ENCODE data around the gene GSG1L. TPM values are rescaled to one million over a fixed set of nuclear protein-coding genes. Genes with fewer than 3 reads are reported as not detected.

Gene GSG1L
- total RNA-seq, 1 donor: not detected

- H3K36me3 ChIP-seq (ENCODE audit: insufficient read depth, low read length): no peaks in the 10 kb centered on the region
- H3K27me3 ChIP-seq (ENCODE audit: insufficient read depth, low read length): peaks cover 13% of the 10 kb centered on the region
- no peaks in the 10 kb centered on the region for H3K79me2 ChIP-seq (ENCODE audit: insufficient read depth, low read length)
- no peak overlapping the region for H3K4me2 ChIP-seq (ENCODE audit: insufficient read depth, low read length)
- no peak overlapping the region for H2AFZ ChIP-seq (ENCODE audit: low read length)
- H3K4me3 ChIP-seq (ENCODE audit: insufficient read depth, low read length): no peak overlapping the region
- DNase-seq (ENCODE audit: insufficient read length, low spot score, missing footprints): no peak
- no peaks in the 10 kb centered on the region for H4K20me1 ChIP-seq (ENCODE audit: insufficient read depth, low read length)
- H3K27ac ChIP-seq (ENCODE audit: low read depth, low read length): no peak overlapping the region
- no peaks in the 10 kb centered on the region for H3K9me3 ChIP-seq (ENCODE audit: low read depth, low read length)
- no peak for TF ChIP-seq CTCF (IDR thresholded peaks at IDR 0.05; ENCODE audit: extremely low read depth, low read depth, low read length)
- no peaks in the 10 kb centered on the region for H3K4me1 ChIP-seq (ENCODE audit: insufficient read depth, low read length)
These were observed 216.4 kb downstream of the GSG1L start for GRCh38 chr16:27847030-27847550.

GRCh38 chr16:27844826-27845225 is 218.7 kb downstream of the GSG1L start:
- no peaks in the 10 kb centered on the region for H3K79me2 ChIP-seq (ENCODE audit: insufficient read depth, low read length)
- no peaks in the 10 kb centered on the region for H3K9me3 ChIP-seq (ENCODE audit: low read depth, low read length)
- H3K36me3 ChIP-seq (ENCODE audit: insufficient read depth, low read length): no peaks in the 10 kb centered on the region
- H4K20me1 ChIP-seq (ENCODE audit: insufficient read depth, low read length): no peaks in the 10 kb centered on the region
- peaks cover 11% of the 10 kb centered on the region for H3K27me3 ChIP-seq (ENCODE audit: insufficient read depth, low read length)
- no peak overlapping the region for H3K27ac ChIP-seq (ENCODE audit: low read depth, low read length)
- H3K4me2 ChIP-seq (ENCODE audit: insufficient read depth, low read length): no peak overlapping the region
- no peak overlapping the region for H3K4me3 ChIP-seq (ENCODE audit: insufficient read depth, low read length)
- H3K4me1 ChIP-seq (ENCODE audit: insufficient read depth, low read length): no peaks in the 10 kb centered on the region
- no peak overlapping the region for H2AFZ ChIP-seq (ENCODE audit: low read length)
- no peak for DNase-seq (ENCODE audit: insufficient read length, low spot score, missing footprints)
- no peak for TF ChIP-seq CTCF (IDR thresholded peaks at IDR 0.05; ENCODE audit: extremely low read depth, low read depth, low read length)

DNA sequence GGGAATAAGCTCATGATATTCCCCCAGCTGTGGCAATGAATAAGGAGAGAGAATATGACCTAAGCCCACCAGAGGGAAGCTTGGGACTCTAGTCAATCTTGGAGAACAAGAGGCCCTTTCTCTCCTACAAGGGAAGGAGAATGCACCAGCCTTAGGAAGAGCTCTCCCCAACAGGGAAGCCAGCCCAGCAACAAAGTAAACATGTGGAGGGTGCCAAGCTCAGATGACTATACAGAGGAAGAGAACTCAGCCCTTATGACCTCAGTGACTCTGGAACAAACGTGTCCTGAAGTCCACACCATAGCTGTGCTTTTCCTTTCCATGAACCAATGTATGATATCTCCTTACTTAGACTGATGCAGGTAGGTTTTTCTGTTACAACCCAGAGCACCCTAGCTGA is 219.7 kb downstream of the GSG1L start:
- DNase-seq (ENCODE audit: insufficient read length, low spot score, missing footprints): no peak
- TF ChIP-seq CTCF (IDR thresholded peaks at IDR 0.05; ENCODE audit: extremely low read depth, low read depth, low read length): no peak
- no peaks in the 10 kb centered on the region for H3K4me1 ChIP-seq (ENCODE audit: insufficient read depth, low read length)
- no peaks in the 10 kb centered on the region for H3K79me2 ChIP-seq (ENCODE audit: insufficient read depth, low read length)
- peaks cover 9% of the 10 kb centered on the region for H3K27me3 ChIP-seq (ENCODE audit: insufficient read depth, low read length)
- H3K27ac ChIP-seq (ENCODE audit: low read depth, low read length): no peak overlapping the region
- no peaks in the 10 kb centered on the region for H3K36me3 ChIP-seq (ENCODE audit: insufficient read depth, low read length)
- H3K9me3 ChIP-seq (ENCODE audit: low read depth, low read length): no peaks in the 10 kb centered on the region
- H3K4me3 ChIP-seq (ENCODE audit: insufficient read depth, low read length): no peak overlapping the region
- no peak overlapping the region for H2AFZ ChIP-seq (ENCODE audit: low read length)
- no peaks in the 10 kb centered on the region for H4K20me1 ChIP-seq (ENCODE audit: insufficient read depth, low read length)
- H3K4me2 ChIP-seq (ENCODE audit: insufficient read depth, low read length): no peak overlapping the region

GRCh38 chr16:27841911-27842310 is 221.6 kb downstream of the GSG1L start:
- no peaks in the 10 kb centered on the region for H3K79me2 ChIP-seq (ENCODE audit: insufficient read depth, low read length)
- H3K4me1 ChIP-seq (ENCODE audit: insufficient read depth, low read length): no peaks in the 10 kb centered on the region
- H3K27me3 ChIP-seq (ENCODE audit: insufficient read depth, low read length): peaks cover 6% of the 10 kb centered on the region
- DNase-seq (ENCODE audit: insufficient read length, low spot score, missing footprints): no peak
- no peaks in the 10 kb centered on the region for H3K36me3 ChIP-seq (ENCODE audit: insufficient read depth, low read length)
- H2AFZ ChIP-seq (ENCODE audit: low read length): no peak overlapping the region
- H3K4me3 ChIP-seq (ENCODE audit: insufficient read depth, low read length): no peak overlapping the region
- no peak for TF ChIP-seq CTCF (IDR thresholded peaks at IDR 0.05; ENCODE audit: extremely low read depth, low read depth, low read length)
- H3K27ac ChIP-seq (ENCODE audit: low read depth, low read length): no peak overlapping the region
- H3K4me2 ChIP-seq (ENCODE audit: insufficient read depth, low read length): no peak overlapping the region
- H3K9me3 ChIP-seq (ENCODE audit: low read depth, low read length): no peaks in the 10 kb centered on the region
- peaks cover 2% of the 10 kb centered on the region for H4K20me1 ChIP-seq (ENCODE audit: insufficient read depth, low read length)

Measured in osteoblast (primary cell).